HG03520 (cell line): Measurements from ENCODE around the gene PROX2.
A peak's percentile ranks its signal among the peaks of the same experiment; 100 is the strongest.

Experiments used
- ATAC-seq: cut with Tn5 transposase; IDR thresholded peaks from one replicate; pipeline ENCODE4 v1.9.1; 2021; ENCODE audit warnings: mild to moderate bottlenecking, moderate library complexity; ENCODE audit not compliant: unreplicated experiment

PROX2 gene

DNA sequence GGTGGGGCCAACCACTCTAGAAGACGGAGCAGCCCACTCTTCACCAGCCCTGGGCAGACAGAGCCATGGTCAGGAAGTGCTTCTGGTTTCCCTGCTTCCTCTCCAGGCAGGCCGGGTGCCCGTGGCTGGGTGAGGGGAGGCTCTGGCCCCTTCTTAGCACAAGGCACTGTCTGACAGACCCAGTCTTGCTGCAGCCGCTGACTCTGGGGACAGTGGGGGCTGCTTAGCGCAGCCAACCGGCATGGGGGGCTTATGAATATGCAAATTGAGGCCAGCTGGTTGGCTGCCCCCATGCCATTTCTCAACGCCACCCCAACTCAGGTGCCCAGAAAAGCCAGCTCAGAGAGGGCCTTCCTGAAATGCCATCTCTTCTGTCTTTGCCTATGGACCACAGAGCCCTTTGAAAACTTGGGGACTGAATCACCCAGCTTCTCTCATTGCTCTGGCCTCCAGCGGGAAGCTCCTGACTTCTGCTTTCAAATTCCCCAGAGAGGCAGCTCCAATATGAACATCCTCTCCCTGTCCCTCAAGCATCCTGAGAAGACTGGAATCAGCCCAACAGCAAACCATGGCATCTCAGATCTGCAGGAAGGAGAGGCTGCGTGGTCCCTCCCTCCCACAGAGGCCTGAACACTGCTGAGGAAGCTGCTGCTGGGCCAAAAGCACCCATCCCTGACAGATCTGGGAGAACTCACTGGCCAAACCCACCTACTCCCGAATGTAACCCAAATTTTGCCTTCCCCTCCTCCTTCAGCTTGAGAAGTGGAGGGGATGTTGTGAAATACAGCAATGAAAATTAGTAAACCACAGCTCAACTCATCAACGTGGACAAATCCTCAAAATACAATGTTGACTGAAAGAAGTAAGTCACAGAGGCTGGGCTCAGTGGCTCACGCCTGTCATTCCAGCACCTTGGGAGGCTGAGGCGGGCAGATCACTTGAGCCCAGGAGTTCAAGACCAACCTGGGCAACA lies at the start of gene PROX2:
PROX2 (minus strand) TSS at position 205 of the 973 bp plus-strand sequence. CDS start 12,311 bp downstream, outside the sequence.
- ATAC-seq, result no peak

- no peak for ATAC-seq
Observed at GRCh38 chr14:74924061-74924460, 48.1 kb upstream of the PROX2 start.

- ATAC-seq, result peak; percentile 91
Observed at GRCh38 chr14:74922752-74923401, 46.9 kb upstream of the PROX2 start, which contains the start of gene RPS6KL1. Gene RPS6KL1 (minus strand): TSS chr14:74923260. CDS start chr14:74921541, 1,719 bp downstream.

DNA sequence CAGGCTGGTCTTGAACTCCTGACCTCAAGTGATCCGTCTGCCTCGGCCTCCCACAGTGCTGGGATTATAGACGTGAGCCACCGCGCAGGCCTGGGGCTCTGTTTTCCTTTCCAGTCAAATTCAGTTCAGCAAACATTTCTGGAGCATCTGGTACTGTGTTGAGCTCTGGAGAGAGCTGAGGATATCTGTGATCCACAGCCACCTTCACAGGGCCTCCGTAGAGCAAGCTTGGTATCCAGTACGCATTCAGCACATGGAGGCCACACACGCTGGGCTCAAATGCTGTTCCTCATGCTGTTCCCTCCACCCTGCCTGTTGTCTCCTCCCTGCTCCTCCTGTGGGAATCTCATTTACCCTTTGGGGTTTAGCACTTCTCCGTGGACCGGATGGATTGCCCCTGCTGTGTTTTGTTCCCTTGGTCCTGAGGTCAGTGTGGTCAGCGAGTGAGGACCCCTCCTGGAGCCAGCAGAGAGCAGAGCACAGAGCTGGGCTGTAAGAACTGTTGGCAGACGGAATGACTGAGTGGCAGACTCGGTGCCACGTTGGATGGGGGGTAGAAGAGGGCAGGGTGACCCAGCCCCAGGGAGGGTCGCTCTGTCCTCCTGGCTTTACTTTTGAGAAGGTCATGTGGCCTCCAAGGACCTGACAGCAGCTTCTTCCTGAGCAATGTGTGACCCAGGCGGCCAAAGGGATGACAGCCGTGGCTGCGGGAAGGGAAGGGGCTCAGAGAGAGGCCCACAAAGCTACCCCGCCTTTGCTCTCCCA lies 46.2 kb upstream of the PROX2 start:
- ATAC-seq, result no peak

DNA sequence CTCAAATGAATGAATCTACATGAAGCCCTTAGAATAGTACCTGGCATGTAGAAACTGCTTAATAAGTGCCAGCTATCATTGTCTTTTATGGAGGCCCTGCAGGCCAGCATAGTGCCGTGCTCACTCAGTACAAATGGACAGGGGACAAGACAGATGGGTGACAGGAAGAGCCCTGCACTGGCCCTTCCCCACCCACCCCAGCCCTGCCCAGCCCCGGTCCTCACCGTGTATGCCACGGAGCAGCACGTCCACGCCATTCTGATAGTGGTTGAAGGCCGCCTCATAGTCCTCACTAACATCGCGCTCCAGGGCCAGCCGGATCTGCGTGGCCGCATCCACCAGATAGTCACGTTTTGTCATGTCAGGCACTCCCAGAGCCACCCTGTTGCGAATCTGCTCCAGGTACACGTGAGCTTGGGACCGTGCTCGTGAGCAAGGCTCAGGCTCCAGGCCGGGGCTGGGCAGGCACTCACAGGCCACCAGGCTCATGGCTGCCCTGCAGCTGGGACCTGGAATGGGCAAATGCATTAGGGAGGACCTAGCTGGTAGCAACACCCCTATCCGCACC lies 45.2 kb upstream of the PROX2 start:
- ATAC-seq, result no peak

DNA sequence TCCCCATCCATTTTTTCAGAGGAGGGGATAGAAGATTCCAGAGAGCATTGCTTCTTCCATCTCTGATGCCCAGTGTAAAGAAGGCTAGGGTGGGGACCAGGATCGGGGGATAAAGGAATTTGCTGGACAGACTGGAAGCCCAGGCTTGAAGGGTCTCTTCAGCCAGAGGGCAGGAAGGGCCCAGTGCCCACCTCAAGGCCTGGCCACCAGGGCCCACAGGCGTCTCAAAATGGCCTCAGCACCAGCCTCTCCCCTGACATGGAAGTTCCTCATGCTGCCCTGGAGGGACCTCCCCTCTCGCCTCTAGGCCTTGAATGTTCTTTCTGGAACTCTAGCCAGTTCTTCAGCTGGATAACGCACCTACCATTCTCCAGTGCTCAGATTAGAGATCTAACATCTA lies 44.3 kb upstream of the PROX2 start:
- no peak for ATAC-seq

DNA sequence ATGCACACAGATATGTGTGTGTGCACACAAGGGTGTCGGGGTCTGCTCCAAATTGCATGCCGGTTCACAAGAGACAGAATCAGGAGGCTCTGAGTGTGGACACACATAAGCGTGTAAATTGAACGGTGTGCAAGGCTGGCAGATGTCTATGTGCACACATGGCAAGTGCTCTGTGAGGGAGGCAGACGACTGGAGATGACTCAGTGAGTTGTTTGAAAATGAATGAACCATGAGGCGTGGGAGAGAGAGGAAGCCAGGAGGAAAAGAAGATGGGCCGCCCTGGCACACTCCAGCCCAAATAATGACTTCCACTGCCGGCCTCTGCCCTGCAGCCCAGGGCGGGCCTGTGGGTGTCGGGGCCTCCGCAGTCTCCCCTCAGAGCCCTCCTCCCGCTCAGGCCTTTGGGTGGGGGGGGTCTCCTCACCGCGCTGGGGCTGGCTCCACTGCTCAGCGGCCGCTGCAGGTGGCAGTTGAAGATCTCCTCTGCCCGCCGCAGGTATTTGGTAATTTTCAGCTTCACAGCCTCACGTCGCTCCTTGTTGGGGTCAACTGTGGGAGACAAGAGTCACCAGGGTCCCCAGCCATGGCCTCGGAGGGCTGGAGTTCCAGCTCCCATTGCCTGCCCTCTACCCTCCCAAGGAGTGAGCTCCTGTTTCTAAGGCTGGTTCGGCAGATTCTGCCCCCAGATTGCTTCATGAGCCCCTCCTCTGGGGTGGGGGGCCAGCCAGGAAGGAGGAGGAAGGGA lies 43.6 kb upstream of the PROX2 start:
- no peak for ATAC-seq

DNA sequence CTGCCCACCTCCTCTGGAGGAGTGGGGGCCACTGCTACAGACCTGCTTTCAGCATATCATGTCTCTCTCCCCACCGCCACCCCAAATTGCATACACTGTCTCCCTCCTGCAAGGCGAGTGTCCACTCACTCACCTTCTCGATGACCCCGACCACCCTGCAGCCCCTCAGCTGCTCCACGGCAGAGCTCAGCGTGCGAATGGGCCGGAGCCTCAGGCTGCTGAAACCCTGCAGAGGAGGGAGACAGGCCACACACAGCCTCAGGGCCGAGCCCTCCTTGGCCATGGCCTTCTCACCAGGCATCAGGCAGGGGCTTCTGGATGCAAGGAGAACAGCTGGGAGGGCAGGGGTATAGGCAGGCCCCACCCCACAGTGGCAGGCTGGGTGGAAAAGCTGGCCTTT lies 42.4 kb upstream of the PROX2 start:
- no peak for ATAC-seq

GRCh38 chr14:74917646-74918081 lies 41.7 kb upstream of the PROX2 start:
- ATAC-seq, result no peak

- ATAC-seq, result no peak
Observed at GRCh38 chr14:74917178-74917543, 41.2 kb upstream of the PROX2 start.

- no peak for ATAC-seq
Observed at GRCh38 chr14:74915826-74916225, 39.9 kb upstream of the PROX2 start.

- ATAC-seq, result no peak
Observed at GRCh38 chr14:74915426-74915825, 39.5 kb upstream of the PROX2 start.

DNA sequence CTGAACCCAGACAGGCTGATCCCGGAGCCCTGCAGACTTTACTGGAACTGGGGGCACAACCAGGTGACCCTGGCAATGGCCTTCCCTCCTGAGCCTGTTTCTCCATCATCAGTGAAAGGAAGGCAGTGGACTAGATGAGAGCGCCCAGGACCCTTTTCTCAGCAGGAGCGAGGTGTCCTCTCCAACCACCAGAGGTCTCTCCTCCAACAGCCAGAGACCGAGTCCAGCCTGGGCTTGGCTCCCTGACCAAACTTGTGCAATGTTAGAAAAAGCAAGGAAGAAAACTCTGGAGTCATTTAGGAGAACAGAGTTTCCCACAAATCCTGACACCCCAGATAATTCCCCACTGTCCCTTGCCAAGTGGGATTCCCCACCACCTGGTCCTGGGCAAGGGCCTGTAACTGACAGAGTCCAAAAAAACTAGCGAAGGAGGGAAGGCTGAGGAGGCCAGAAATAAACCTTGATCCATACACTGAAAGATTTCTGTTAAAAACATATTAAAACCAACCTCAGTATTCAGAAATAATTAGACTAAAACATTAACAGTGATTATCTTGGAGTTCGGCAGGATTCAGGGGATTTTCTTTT lies 38.1 kb upstream of the PROX2 start:
- no peak for ATAC-seq

GRCh38 chr14:74913393-74913910 lies 37.5 kb upstream of the PROX2 start:
- no peak for ATAC-seq

GRCh38 chr14:74912801-74913200 lies 36.9 kb upstream of the PROX2 start:
- no peak for ATAC-seq

GRCh38 chr14:74912111-74912510 lies 36.2 kb upstream of the PROX2 start:
- ATAC-seq, result no peak

DNA sequence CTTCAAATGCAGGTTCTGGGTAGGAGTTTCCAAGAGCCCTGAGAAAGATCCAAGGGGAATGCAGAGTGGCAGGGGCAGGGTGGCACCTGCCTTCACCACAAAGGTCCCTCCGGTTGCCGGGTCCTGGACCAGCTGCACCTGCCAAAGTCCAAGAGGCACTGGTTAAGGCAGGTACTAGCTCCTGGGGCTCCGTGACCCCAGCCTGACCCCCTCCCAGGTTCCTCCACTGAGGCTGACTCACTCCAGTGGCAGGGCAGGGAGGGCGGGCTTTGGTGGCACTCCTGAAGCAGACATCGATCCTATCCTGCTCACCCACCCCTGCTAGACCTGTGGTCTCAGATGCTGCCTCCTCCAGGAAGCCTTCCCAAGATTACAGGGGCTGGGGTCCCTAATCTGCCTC lies 35.8 kb upstream of the PROX2 start:
- no peak for ATAC-seq

GRCh38 chr14:74911221-74911620 lies 35.3 kb upstream of the PROX2 start:
- no peak for ATAC-seq

- ATAC-seq, result no peak
Observed at GRCh38 chr14:74910556-74910955, 34.6 kb upstream of the PROX2 start.

DNA sequence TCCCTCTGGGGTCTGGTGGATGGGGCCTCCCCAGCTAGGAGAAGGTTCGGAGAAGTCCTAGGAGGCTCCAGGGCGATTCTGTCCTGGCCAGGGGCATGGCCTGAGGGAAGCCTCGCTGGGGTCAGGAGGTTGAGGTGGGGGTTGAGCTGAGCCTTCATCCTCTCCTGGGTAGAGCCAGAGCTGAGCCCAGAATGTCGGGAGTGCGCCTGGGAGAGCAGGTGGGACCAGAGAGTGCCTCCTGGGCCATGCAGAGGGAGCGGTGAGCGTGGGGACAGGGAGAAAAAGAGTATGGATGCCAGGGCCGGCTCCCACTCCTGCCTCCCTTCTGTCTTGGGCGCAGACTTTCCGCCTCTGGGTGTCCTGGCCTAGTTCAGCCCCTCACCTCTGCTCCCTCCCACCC lies 34.0 kb upstream of the PROX2 start:
- ATAC-seq, result no peak
